Activated CD4-positive, alpha-beta T cell treated with anti-CD3 and anti-CD28 coated beads for 24 hours (primary cell): ENCODE data around the gene MCM9.
"Not testable (repeated sequence)": the region's sequence is repeated elsewhere in the genome, so short reads cannot be mapped to it uniquely, and the experiment has no call there.

Source experiments
- DNase-seq, 2 donors: peaks; one replicate each; pipeline ENCODE4 v3.0.0-alpha.2; 2020; ENCODE audit warnings: low read depth in 2 of 2

MCM9 gene

DNA sequence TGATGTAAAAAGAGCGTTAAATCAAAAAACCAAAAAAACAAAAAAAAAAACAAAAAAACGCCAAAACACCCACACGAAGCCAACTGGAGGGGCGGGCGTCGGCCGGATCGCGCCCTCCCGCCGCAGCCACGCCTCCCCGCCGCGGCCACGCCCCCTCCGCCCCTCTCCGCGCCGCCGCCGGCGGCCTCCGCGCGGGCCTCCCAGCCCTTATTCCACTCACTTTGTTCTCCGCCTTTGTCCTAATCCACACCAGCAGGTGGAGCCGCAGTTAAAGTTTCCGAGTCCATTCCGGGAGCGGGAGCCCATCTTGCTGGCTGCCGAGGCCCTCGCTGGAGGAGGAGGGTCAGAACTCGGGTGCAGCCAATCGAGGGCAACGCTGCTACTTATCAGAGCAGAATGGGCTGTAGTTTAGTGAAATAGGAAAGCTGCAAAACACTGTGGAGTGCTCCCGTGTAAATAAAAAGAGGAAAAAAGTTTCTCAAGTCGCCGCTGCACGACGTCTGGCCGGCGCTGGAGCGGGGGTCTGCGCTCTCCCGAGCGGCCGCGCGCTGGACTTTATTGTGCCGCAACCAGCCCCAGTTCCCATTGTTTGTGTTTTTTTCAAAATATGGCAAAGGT lies 41.0 kb downstream of the MCM9 start, which contains the start of gene ASF1A:
Gene ASF1A, plus strand, starts transcription at position 346 of the 618 bp plus-strand sequence. Its CDS starts 262 bp downstream, at position 608.
- peak; percentile 89 to 92 for DNase-seq

DNA sequence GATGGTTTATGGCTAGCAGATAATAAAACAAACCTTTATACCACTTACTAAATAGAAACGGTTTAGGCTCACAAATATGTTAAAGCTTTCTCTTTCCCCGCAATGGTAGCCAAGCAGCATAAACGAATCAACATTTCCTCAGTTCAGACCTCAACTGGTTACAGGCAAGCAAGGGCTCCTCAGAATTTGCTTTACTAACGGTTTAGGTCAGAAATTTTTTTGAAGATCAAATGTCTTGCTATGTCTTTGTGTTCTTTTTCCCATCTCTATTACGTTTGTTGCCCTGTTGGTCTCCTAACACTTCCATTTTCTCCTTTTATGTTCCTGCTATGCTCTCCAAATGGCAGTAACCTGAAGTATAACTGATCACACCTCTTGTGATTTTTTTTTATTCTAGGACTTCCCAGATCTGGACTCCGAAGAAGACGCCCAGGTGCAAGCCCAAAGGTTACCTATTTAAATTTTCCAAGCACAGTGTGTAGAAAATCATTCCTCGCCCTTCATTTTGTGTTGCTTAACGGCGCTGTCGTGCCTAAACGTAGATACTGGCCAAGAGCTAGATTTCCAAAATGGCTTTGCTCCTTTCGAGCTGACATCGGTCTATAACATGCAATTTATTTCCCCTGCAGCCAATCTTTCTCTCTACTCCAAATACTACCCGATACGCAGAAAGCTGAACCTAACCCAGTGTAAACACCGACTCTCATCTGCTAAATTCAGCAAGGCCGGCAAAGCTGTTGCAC lies 41.7 kb downstream of the MCM9 start:
- peak in 1 of 2 donors; percentile 3 for DNase-seq

GRCh38 chr6:118892355-118892991 lies 42.5 kb downstream of the MCM9 start:
- no peak for DNase-seq

DNA sequence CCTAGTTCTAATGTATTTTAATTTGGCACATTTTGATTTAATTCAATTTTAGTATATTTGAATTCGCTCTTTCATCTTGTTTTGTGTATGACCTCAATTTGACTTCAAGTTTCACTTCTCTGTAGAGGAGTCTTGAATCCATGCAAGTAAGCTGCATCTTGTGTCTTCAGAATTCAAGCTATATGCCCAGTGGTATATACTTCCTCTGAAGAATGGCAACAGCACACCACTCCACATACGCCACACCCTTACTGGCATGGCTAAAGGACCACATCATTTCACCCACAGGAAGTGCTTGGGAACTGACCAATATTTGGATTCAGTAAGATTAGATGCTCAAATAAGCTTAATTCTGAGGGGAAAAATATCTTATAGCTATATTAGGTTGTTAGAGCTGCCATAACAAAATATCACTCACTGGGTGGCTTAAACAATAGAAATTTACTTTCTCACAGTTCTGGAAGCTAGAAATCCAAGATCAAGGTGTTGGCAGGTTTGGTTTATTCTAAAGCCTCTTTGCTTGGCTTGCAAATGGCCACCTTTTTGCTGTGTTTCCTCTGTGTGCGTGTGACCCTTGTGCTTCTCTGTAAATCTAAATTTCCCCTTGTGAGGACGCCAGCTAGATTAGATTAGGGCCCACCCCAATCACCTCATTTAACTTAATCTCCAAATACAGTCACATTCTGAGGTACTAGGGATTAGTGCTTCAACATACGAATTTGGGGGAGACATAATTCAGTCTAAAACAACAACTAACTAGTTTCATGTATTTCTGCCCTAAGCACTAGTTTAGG lies 43.8 kb downstream of the MCM9 start:
- DNase-seq: no peak

- no peak for DNase-seq
These were observed 45.8 kb downstream of the MCM9 start for GRCh38 chr6:118889163-118889562.

DNA sequence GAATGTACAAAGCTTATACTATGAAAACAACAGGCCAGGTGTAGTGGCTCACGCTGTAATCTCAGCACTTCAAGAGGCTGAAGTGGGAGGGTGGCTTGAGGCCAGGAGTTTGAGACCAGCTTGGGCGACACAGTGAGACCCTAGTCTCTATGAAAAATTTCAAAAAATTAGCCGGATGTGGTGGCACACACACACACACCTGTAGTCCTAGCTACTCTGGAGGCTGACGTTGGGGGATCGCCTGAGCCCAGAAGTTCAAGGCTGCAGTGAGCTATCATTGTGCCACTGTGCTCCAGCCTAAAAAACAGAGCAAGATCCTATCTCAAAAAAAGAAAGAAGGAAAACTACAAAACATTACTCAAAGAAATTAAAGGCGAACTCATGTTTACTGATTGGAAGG lies 48.3 kb downstream of the MCM9 start:
- DNase-seq: no peak

- no peak for DNase-seq
These were observed 52.5 kb downstream of the MCM9 start for GRCh38 chr6:118882314-118882905.

DNA sequence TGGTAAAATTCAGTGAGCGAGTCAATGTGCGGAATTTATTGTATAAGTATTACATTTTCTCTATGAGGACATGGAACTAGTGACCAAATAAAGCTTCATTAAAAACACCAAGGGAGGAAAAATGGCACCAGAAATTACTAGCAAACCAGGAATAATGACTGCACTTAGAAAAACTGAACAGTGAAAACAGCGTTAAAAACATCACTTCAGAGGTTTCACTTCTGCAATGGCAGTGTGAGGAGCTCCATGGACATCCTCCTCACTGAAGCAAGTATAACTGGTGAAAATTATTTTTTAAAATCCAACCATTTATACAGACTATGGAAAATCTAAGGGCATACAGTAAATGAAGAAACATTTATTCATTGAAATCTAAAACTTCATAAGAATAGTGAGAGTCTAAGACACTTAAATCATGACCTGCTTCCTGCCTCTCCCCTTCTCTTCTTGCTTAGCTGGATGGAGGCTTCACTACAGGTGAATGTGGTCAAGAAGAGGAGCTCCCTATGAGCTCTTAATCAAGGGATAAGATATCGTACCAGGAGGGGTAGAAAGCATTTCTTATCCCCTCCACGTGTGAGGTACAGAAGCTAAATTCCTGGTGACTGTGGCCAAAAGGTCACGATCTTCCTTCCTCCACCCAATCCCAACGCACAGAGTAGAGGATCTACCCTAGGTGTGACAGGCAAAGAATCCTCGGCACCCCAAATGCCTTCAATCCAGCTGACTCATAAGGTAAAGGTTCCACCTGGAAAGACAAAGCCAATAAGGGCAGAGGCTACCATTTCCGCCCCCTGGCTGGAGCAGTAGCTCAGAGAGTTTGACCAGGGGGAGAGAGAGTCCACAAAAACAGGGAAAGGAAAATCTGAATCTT lies 53.3 kb downstream of the MCM9 start:
- DNase-seq: no peak

DNA sequence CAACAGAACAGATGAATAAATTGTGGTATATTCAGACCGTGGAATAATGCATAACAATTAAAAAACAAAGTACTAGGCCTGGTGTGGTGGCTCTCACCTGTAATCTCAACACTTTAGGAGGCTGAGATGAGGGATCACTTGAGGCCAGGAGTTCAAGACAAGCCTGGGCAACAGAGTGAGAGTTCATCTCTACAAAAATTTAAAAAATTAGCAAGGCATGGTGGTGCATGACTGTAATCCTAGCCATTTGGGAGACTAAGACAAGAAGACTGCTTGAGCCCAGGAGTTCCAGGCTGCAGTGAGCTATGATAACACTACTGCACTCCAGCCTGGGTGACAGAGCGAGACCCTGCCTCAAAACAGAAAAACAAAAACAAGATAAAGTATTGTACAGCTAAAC lies 57.2 kb downstream of the MCM9 start:
- no peak for DNase-seq

DNA sequence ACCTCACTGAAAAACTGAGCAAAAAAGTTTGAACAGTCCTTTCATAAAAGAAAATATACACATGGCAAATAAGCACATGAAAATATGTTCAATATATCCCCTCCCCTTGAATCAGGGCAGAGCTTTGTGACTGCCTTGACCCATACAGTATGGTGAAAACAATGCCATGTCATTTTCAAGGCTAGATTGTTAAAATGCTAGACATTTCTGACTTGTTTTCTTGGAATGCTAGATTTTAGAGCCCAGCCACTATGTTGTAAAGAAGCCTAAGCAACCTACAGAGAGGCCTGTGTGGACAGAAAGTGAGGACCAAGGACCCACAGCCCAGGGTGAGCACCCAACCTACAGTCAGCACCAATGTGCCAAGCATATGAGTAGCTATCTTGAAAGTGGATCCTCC lies 58.1 kb downstream of the MCM9 start:
- DNase-seq: no peak

GRCh38 chr6:118876198-118876597 lies 58.8 kb downstream of the MCM9 start:
- DNase-seq: no peak

DNA sequence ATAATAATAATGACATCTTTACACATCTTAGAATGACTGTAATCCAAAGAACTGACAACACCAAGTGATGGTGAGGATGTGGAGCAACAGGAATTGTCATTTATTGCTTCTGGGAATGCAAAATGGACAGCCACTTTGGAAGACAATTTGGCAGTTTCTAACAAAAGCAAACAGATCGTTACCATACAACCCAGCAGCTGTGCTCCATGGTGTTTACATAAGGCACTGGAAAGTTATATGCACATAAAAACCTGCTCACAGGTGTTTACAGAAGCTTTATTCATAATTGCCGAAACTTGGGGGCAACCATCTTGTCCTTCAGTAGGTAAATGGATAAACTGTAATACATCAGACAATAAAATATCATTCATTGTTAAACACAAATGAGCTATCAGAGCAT lies 59.3 kb downstream of the MCM9 start:
- no peak for DNase-seq

GRCh38 chr6:118873239-118873638 lies 61.7 kb downstream of the MCM9 start:
- DNase-seq: no peak

DNA sequence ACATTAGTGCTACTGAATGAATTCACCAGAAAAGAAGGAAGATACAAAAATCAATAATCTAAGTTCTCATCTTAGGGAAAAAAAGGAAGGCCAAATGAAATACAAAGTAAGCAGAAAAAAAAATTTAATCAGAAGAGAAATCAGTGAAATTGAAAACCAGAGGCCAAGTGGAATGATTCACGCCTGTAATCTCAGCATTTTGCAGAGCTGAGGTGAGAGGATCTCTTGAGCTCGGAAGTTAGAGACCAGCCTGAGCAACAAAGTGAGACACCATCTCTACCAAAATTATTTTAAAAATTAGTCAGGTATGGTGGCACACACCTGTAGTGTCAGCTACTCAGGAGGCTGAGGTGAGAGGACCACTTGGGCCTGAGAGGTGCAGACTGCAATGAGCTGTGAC lies 62.2 kb downstream of the MCM9 start:
- no peak for DNase-seq

DNA sequence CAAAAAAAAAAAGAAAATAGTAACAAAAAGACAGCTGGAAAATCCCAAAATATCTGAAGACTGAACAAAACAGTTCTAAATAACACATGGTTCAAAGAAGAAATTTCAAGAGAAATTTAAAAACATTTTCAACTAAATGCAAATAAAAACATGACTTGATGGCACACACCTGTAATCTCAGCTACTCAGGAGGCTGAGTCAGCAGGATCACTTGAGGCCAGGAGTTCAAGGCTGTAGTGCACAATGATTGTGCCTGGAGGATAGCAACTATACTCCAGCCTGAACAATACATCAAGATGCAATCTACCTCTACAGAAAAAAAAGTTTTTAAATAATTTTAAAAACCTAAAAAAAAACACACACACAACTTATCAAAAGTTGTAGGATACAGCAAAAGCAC lies 62.6 kb downstream of the MCM9 start:
- DNase-seq: no peak

DNA sequence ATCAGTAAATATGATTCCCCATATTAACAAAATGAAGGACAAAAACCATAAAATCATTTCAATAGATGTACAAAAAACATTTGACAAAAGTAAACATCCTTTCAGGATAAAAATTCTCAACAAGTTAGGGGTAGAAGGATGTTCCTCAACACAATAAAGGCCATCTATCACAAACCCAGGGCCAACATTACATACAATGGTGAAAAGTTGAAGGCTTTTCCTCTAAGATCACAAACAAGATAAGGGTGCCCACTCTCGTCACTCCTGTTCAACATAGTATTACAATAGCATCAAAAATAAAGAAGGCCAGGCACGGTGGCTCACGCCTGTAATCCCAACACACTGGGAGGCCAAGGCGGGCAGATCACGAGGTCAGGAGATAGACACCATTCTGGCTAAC lies 63.6 kb downstream of the MCM9 start:
- no peak for DNase-seq

DNA sequence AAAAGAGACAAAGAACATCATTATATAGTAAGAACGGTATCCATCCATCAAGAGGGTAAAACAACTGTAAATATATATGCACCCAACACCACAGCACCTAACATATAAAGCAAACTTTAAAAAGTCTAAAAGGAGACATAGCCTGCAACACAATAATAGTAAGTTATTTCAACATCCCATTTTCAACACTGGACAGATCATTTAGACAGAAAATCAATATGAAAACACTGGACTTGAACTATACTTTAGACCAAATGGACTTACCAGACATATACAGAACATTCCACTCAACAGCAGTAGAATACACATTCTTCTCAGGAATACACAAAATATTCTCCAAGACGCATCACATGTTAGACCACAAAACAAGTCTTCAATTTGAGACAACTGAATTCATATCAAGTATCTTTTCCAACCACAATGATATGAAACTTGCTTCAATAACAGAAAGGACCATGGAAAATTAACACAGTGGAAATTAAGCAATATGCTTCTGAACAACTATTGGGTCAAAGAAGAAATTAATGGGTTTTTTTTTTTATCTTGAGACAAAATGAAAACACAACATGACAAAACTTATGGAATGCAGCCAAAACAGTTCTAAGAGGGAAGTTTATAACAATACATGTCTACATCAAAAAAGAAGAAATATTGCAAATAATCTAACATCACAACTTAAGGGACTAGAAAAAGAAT lies 64.9 kb downstream of the MCM9 start:
- no peak for DNase-seq

DNA sequence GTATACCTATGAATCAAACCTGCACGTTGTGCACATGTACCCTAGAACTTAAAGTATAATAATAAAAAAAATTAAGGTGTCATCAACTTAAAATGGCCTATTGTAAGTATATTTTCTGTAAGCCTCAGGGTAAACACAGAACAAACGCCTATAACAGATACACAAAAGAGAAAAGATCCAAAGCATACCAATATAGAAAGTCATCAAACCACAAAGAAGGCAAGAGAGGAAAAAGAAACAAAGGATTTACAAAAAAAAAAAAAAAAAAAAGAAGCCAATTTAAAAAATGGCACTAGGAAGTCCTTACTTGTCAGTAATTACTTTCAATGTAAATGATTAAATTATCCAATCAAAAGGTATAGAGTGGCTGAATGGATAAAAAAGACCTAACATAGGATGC lies 65.6 kb downstream of the MCM9 start:
- DNase-seq: no peak

- not testable (repeated sequence) for DNase-seq
These were observed 66.1 kb downstream of the MCM9 start for GRCh38 chr6:118868901-118869300.

- no peak for DNase-seq
These were observed 67.8 kb downstream of the MCM9 start for GRCh38 chr6:118867181-118867580.
